Adipocyte (in vitro differentiated cells): ENCODE measurements around the gene PACRG.

Source experiments
- DNase-seq: peaks from one replicate; pipeline ENCODE4 v3.0.0-alpha.2; 2015; ENCODE audit warnings: low read depth
- H3K27me3 ChIP-seq: replicated peaks from 2 replicates; pipeline ENCODE4 v1.7.0; 2013; ENCODE audit warnings: mild to moderate bottlenecking, low read length, moderate library complexity; ENCODE audit not compliant: control insufficient read depth, insufficient read depth
- H3K36me3 ChIP-seq: 2 replicates; pipeline ENCODE4 v1.7.0; 2013; ENCODE audit warnings: low read length, mild to moderate bottlenecking, moderate library complexity; ENCODE audit not compliant: control insufficient read depth, insufficient read depth, severe bottlenecking
- H3K4me1 ChIP-seq: 2 replicates; pipeline ENCODE4 v1.7.0; 2013; ENCODE audit warnings: mild to moderate bottlenecking, low read length, moderate library complexity; ENCODE audit not compliant: control insufficient read depth, insufficient read depth
- H3K4me3 ChIP-seq: 2 replicates; pipeline ENCODE4 v1.7.0; 2013; ENCODE audit warnings: mild to moderate bottlenecking, low read length, moderate library complexity
- H3K9ac ChIP-seq: 2 replicates; pipeline ENCODE4 v1.7.0; 2013; ENCODE audit warnings: mild to moderate bottlenecking, low read length, moderate library complexity
- H3K9me3 ChIP-seq: 2 replicates; pipeline ENCODE4 v1.7.0; 2013; ENCODE audit warnings: mild to moderate bottlenecking, low read length, moderate library complexity; ENCODE audit not compliant: control insufficient read depth

Gene PACRG

GRCh38 chr6:162728706-162729105, 932 bp downstream of the PACRG start:
- no peaks in the 10 kb centered on the region for H3K36me3 ChIP-seq
- no peak overlapping the region for H3K9ac ChIP-seq
- peaks cover 8% of the 10 kb centered on the region for H3K9me3 ChIP-seq
- no peak for DNase-seq
- peaks cover 8% of the 10 kb centered on the region for H3K4me1 ChIP-seq
- no peaks in the 10 kb centered on the region for H3K27me3 ChIP-seq
- no peak overlapping the region for H3K4me3 ChIP-seq

- Histone ChIP-seq H3K9ac (no peak overlapping the region), H3K27me3 (no peaks in the 10 kb centered on the region), H3K36me3 (no peaks in the 10 kb centered on the region), H3K4me1 (peaks cover 8% of the 10 kb centered on the region), H3K4me3 (no peak overlapping the region), H3K9me3 (peaks cover 8% of the 10 kb centered on the region)
- no peak for DNase-seq
These were observed 2.7 kb downstream of the PACRG start for GRCh38 chr6:162730502-162730901.

- H3K9ac ChIP-seq, result no peak overlapping the region
- H3K9me3 ChIP-seq, result peaks cover 8% of the 10 kb centered on the region
- H3K4me1 ChIP-seq, result no peaks in the 10 kb centered on the region
- H3K4me3 ChIP-seq, result no peak overlapping the region
- no peaks in the 10 kb centered on the region for H3K36me3 ChIP-seq
- H3K27me3 ChIP-seq, result no peaks in the 10 kb centered on the region
- DNase-seq, result no peak
These were observed 5.7 kb downstream of the PACRG start for GRCh38 chr6:162733489-162733888.

- Histone ChIP-seq H3K9me3 (no peaks in the 10 kb centered on the region), H3K36me3 (no peaks in the 10 kb centered on the region), H3K9ac (no peak overlapping the region), H3K4me1 (no peaks in the 10 kb centered on the region), H3K27me3 (no peaks in the 10 kb centered on the region), H3K4me3 (no peak overlapping the region)
- DNase-seq, result no peak
These were observed 9.2 kb downstream of the PACRG start for GRCh38 chr6:162736961-162737360.

GRCh38 chr6:162750776-162751175, 23.0 kb downstream of the PACRG start:
- H3K36me3 ChIP-seq, result no peaks in the 10 kb centered on the region
- no peak overlapping the region for H3K9ac ChIP-seq
- H3K27me3 ChIP-seq, result no peaks in the 10 kb centered on the region
- no peak overlapping the region for H3K4me3 ChIP-seq
- H3K4me1 ChIP-seq, result no peaks in the 10 kb centered on the region
- DNase-seq, result no peak
- no peaks in the 10 kb centered on the region for H3K9me3 ChIP-seq

- Histone ChIP-seq H3K4me3 (no peak overlapping the region), H3K4me1 (no peaks in the 10 kb centered on the region), H3K9ac (no peak overlapping the region), H3K9me3 (no peaks in the 10 kb centered on the region), H3K27me3 (no peaks in the 10 kb centered on the region), H3K36me3 (no peaks in the 10 kb centered on the region)
- DNase-seq, result no peak
These were observed 23.6 kb downstream of the PACRG start for GRCh38 chr6:162751211-162751859.

GRCh38 chr6:162753775-162754174, 26.0 kb downstream of the PACRG start:
- Histone ChIP-seq H3K9me3 (no peaks in the 10 kb centered on the region), H3K9ac (no peak overlapping the region), H3K36me3 (no peaks in the 10 kb centered on the region), H3K4me1 (no peaks in the 10 kb centered on the region), H3K27me3 (no peaks in the 10 kb centered on the region), H3K4me3 (no peak overlapping the region)
- DNase-seq, result no peak

GRCh38 chr6:162770136-162770535, 42.4 kb downstream of the PACRG start:
- DNase-seq, result no peak
- Histone ChIP-seq H3K4me3 (no peak overlapping the region), H3K27me3 (no peaks in the 10 kb centered on the region), H3K9ac (no peak overlapping the region), H3K36me3 (no peaks in the 10 kb centered on the region), H3K4me1 (no peaks in the 10 kb centered on the region), H3K9me3 (no peaks in the 10 kb centered on the region)

GRCh38 chr6:162770955-162771354, 43.2 kb downstream of the PACRG start:
- H3K27me3 ChIP-seq, result no peaks in the 10 kb centered on the region
- H3K36me3 ChIP-seq, result no peaks in the 10 kb centered on the region
- H3K9ac ChIP-seq, result no peak overlapping the region
- H3K9me3 ChIP-seq, result no peaks in the 10 kb centered on the region
- no peaks in the 10 kb centered on the region for H3K4me1 ChIP-seq
- no peak overlapping the region for H3K4me3 ChIP-seq
- no peak for DNase-seq

GRCh38 chr6:162772466-162772865, 44.7 kb downstream of the PACRG start:
- no peaks in the 10 kb centered on the region for H3K9me3 ChIP-seq
- H3K4me3 ChIP-seq, result no peak overlapping the region
- no peaks in the 10 kb centered on the region for H3K36me3 ChIP-seq
- H3K9ac ChIP-seq, result no peak overlapping the region
- no peaks in the 10 kb centered on the region for H3K27me3 ChIP-seq
- no peak for DNase-seq
- no peaks in the 10 kb centered on the region for H3K4me1 ChIP-seq

GRCh38 chr6:162773996-162774395, 46.2 kb downstream of the PACRG start:
- no peak for DNase-seq
- Histone ChIP-seq H3K9me3 (no peaks in the 10 kb centered on the region), H3K4me1 (no peaks in the 10 kb centered on the region), H3K27me3 (no peaks in the 10 kb centered on the region), H3K4me3 (no peak overlapping the region), H3K9ac (no peak overlapping the region), H3K36me3 (no peaks in the 10 kb centered on the region)

- Histone ChIP-seq H3K36me3 (no peaks in the 10 kb centered on the region), H3K9ac (no peak overlapping the region), H3K4me3 (no peak overlapping the region), H3K4me1 (no peaks in the 10 kb centered on the region), H3K9me3 (peaks cover 7% of the 10 kb centered on the region), H3K27me3 (no peaks in the 10 kb centered on the region)
- DNase-seq, result no peak
These were observed 49.3 kb downstream of the PACRG start for GRCh38 chr6:162777091-162777490.
